Mesendoderm (in vitro differentiated cells): ENCODE results near the gene VENTX.

ENCODE experiments used
- DNase-seq: peaks from one replicate; pipeline ENCODE4 v3.0.0; 2013
- H2AK5ac ChIP-seq: 2 replicates; pipeline ENCODE4 v1.6.1; 2013; ENCODE audit warnings: low read length, inconsistent platforms
- H2BK120ac ChIP-seq: 2 replicates; pipeline ENCODE4 v1.6.1; 2013; ENCODE audit warnings: low read depth, mild to moderate bottlenecking, low read length, moderate library complexity, mixed read lengths
- H2BK15ac ChIP-seq: replicated peaks from 2 replicates; pipeline ENCODE4 v1.6.1; 2013; ENCODE audit warnings: low read depth, mild to moderate bottlenecking, moderate library complexity
- H2BK5ac ChIP-seq: 2 replicates; pipeline ENCODE4 v1.6.1; 2013; ENCODE audit warnings: low read length, inconsistent platforms
- H3K18ac ChIP-seq: 2 replicates; pipeline ENCODE4 v1.6.1; 2013; ENCODE audit warnings: mild to moderate bottlenecking, low read length, mixed read lengths
- H3K23ac ChIP-seq: one replicate; pipeline ENCODE4 v1.6.1; 2013; ENCODE audit warnings: low read length
- H3K27ac ChIP-seq: 2 replicates; pipeline ENCODE4 v1.5.1; 2013; ENCODE audit warnings: low read depth, mild to moderate bottlenecking, inconsistent platforms, low read length, moderate library complexity
- H3K27me3 ChIP-seq: 2 replicates; pipeline ENCODE4 v1.6.1; 2013; ENCODE audit warnings: low read length, control low read depth, mild to moderate bottlenecking, inconsistent platforms; ENCODE audit not compliant: insufficient read depth, poor library complexity
- H3K36me3 ChIP-seq: 2 replicates; pipeline ENCODE4 v1.6.1; 2013; ENCODE audit warnings: low read length, inconsistent platforms; ENCODE audit not compliant: control insufficient read depth, insufficient read depth
- H3K4ac ChIP-seq: one replicate; pipeline ENCODE4 v1.6.1; 2013; ENCODE audit warnings: low read depth, mild to moderate bottlenecking, low read length, moderate library complexity
- H3K4me1 ChIP-seq: 2 replicates; pipeline ENCODE4 v1.6.1; 2013; ENCODE audit warnings: low read depth, low read length, inconsistent platforms; ENCODE audit not compliant: control insufficient read depth
- H3K4me2 ChIP-seq: 2 replicates; pipeline ENCODE4 v1.6.1; 2013; ENCODE audit warnings: low read length
- H3K4me3 ChIP-seq: 2 replicates; pipeline ENCODE4 v1.5.1; 2013; ENCODE audit warnings: mild to moderate bottlenecking, low read length
- H3K56ac ChIP-seq: one replicate; pipeline ENCODE4 v1.6.1; 2013; ENCODE audit warnings: low read length
- H3K79me1 ChIP-seq: 2 replicates; pipeline ENCODE4 v1.6.1; 2013; ENCODE audit warnings: low read length, inconsistent platforms
- H3K79me2 ChIP-seq: 2 replicates; pipeline ENCODE4 v1.6.1; 2013; ENCODE audit warnings: mild to moderate bottlenecking, low read length; ENCODE audit not compliant: control insufficient read depth, insufficient read depth
- H3K9ac ChIP-seq: 2 replicates; pipeline ENCODE4 v1.6.1; 2013; ENCODE audit warnings: low read length, inconsistent platforms
- H4K5ac ChIP-seq: one replicate; pipeline ENCODE4 v1.6.1; 2013; ENCODE audit warnings: low read length
- H4K8ac ChIP-seq: one replicate; pipeline ENCODE4 v1.6.1; 2013; ENCODE audit warnings: low read depth, mild to moderate bottlenecking, control low read depth, low read length, moderate library complexity
- WGBS: extraction: QIAGEN DNeasy Blood & Tissue Kit; methylation state at CpG from one replicate; pipeline ENCODE4 v1.1.7; 2013; ENCODE audit warnings: low lambda C conversion rate, missing lambda C conversion rate; ENCODE audit not compliant: insufficient coverage; ENCODE audit errors: extremely low coverage; 5-methylcytosine and 5-hydroxymethylcytosine counted together

The VENTX gene

GRCh38 chr10:133245439-133246235 lies 8.0 kb downstream of the VENTX start:
- H3K36me3 ChIP-seq = no peaks in the 10 kb centered on the region
- H2AK5ac ChIP-seq = no peak overlapping the region
- H3K18ac ChIP-seq = no peak overlapping the region
- no peak overlapping the region for H3K27ac ChIP-seq
- no peak overlapping the region for H3K56ac ChIP-seq
- H3K79me2 ChIP-seq = no peaks in the 10 kb centered on the region
- H3K4me1 ChIP-seq = no peaks in the 10 kb centered on the region
- WGBS = no CpG with 5 or more reads among the region's 33 CpGs
- H3K23ac ChIP-seq = no peak overlapping the region
- no peak overlapping the region for H3K4me3 ChIP-seq
- H2BK120ac ChIP-seq = no peak overlapping the region
- peak overlapping the region; percentile 5 for H3K4ac ChIP-seq
- no peak overlapping the region for H2BK5ac ChIP-seq
- H3K27me3 ChIP-seq = no peaks in the 10 kb centered on the region
- DNase-seq = peak; percentile 87
- H4K5ac ChIP-seq = no peak overlapping the region
- no peak overlapping the region for H3K4me2 ChIP-seq
- H3K9ac ChIP-seq = no peak overlapping the region
- H4K8ac ChIP-seq = no peak overlapping the region
- H2BK15ac ChIP-seq = no peak overlapping the region
- no peaks in the 10 kb centered on the region for H3K79me1 ChIP-seq

- Histone ChIP-seq H3K18ac (no peak overlapping the region), H4K5ac (no peak overlapping the region), H3K4ac (no peak overlapping the region), H3K4me1 (no peaks in the 10 kb centered on the region), H3K4me2 (no peak overlapping the region), H2BK15ac (no peak overlapping the region), H3K79me2 (no peaks in the 10 kb centered on the region), H4K8ac (no peak overlapping the region), H2BK5ac (no peak overlapping the region), H2AK5ac (no peak overlapping the region), H3K27ac (no peak overlapping the region), H3K27me3 (no peaks in the 10 kb centered on the region), H3K56ac (peak overlapping the region; percentile 25), H3K23ac (no peak overlapping the region), H3K4me3 (no peak overlapping the region), H3K79me1 (no peaks in the 10 kb centered on the region), H3K36me3 (no peaks in the 10 kb centered on the region), H2BK120ac (no peak overlapping the region), H3K9ac (no peak overlapping the region)
- DNase-seq = no peak
- WGBS = no CpG with 5 or more reads among the region's 12 CpGs
Observed at GRCh38 chr10:133246236-133246626, 8.6 kb downstream of the VENTX start.

- H3K9ac ChIP-seq = no peak overlapping the region
- no peak overlapping the region for H4K5ac ChIP-seq
- H3K18ac ChIP-seq = no peak overlapping the region
- H3K79me1 ChIP-seq = no peaks in the 10 kb centered on the region
- no CpG with 5 or more reads among the region's 36 CpGs for WGBS
- H3K4me3 ChIP-seq = no peak overlapping the region
- H3K4me1 ChIP-seq = no peaks in the 10 kb centered on the region
- no peak overlapping the region for H3K23ac ChIP-seq
- no peak for DNase-seq
- no peak overlapping the region for H2BK120ac ChIP-seq
- no peak overlapping the region for H3K4ac ChIP-seq
- no peak overlapping the region for H3K4me2 ChIP-seq
- no peak overlapping the region for H2BK5ac ChIP-seq
- H3K79me2 ChIP-seq = no peaks in the 10 kb centered on the region
- no peak overlapping the region for H2AK5ac ChIP-seq
- peak overlapping the region; percentile 15 for H3K56ac ChIP-seq
- H3K36me3 ChIP-seq = no peaks in the 10 kb centered on the region
- H3K27me3 ChIP-seq = no peaks in the 10 kb centered on the region
- no peak overlapping the region for H3K27ac ChIP-seq
- no peak overlapping the region for H2BK15ac ChIP-seq
- no peak overlapping the region for H4K8ac ChIP-seq
Observed at GRCh38 chr10:133247681-133248333, 10.2 kb downstream of the VENTX start.

GRCh38 chr10:133248334-133248715 lies 10.7 kb downstream of the VENTX start:
- no peaks in the 10 kb centered on the region for H3K36me3 ChIP-seq
- H3K9ac ChIP-seq = no peak overlapping the region
- no peak overlapping the region for H3K18ac ChIP-seq
- no peak overlapping the region for H3K4me2 ChIP-seq
- no CpG with 5 or more reads among the region's 12 CpGs for WGBS
- H2AK5ac ChIP-seq = no peak overlapping the region
- no peak overlapping the region for H2BK120ac ChIP-seq
- no peak overlapping the region for H4K5ac ChIP-seq
- H3K27ac ChIP-seq = no peak overlapping the region
- H2BK5ac ChIP-seq = no peak overlapping the region
- no peaks in the 10 kb centered on the region for H3K4me1 ChIP-seq
- no peak overlapping the region for H3K4me3 ChIP-seq
- no peak overlapping the region for H3K4ac ChIP-seq
- H3K79me1 ChIP-seq = no peaks in the 10 kb centered on the region
- H3K56ac ChIP-seq = no peak overlapping the region
- no peaks in the 10 kb centered on the region for H3K79me2 ChIP-seq
- no peak for DNase-seq
- H4K8ac ChIP-seq = no peak overlapping the region
- no peaks in the 10 kb centered on the region for H3K27me3 ChIP-seq
- no peak overlapping the region for H3K23ac ChIP-seq
- no peak overlapping the region for H2BK15ac ChIP-seq

- Histone ChIP-seq H2AK5ac (no peak overlapping the region), H3K36me3 (no peaks in the 10 kb centered on the region), H3K4me2 (no peak overlapping the region), H3K79me1 (no peaks in the 10 kb centered on the region), H3K9ac (no peak overlapping the region), H2BK15ac (no peak overlapping the region), H3K27ac (no peak overlapping the region), H3K23ac (no peak overlapping the region), H3K27me3 (no peaks in the 10 kb centered on the region), H3K4me1 (no peaks in the 10 kb centered on the region), H2BK120ac (no peak overlapping the region), H3K18ac (no peak overlapping the region), H4K8ac (no peak overlapping the region), H3K4ac (no peak overlapping the region), H2BK5ac (no peak overlapping the region), H3K4me3 (no peak overlapping the region), H3K79me2 (no peaks in the 10 kb centered on the region), H3K56ac (no peak overlapping the region), H4K5ac (no peak overlapping the region)
- no peak for DNase-seq
- WGBS = no CpG with 5 or more reads among the region's 21 CpGs
Observed at GRCh38 chr10:133249094-133249780, 11.6 kb downstream of the VENTX start.
